ENCODE data around the gene LRRC15. TPM values are rescaled to one million over a fixed set of nuclear protein-coding genes. Genes with fewer than 3 reads are reported as not detected.

The LRRC15 gene
- total RNA-seq, 1 donor from 2014 or later, result not detected

DNA sequence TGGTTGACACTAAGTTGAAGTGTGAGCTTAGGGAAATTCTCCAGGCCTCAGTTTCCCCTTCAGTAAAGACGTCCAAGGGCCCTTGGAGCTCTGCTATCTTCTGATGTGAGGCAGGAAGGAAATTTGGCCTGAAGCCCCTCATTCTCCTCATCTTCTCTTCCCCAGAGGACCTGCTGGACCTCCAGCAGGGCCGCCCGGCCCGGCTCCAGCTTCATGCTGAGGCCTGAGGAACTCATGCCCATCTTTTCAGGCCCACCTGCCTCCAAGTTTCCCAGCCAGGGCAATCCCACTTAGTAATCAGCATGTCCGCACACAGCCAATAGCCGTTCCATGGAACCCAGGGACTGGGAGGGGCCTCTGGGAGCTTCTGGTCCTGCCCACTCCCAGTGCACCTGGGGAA is 4.0 kb downstream of the LRRC15 start:
- TF ChIP-seq CTCF (IDR thresholded peaks at IDR 0.05; ENCODE audit: unreplicated experiment), result no peak
- Mint-ChIP-seq H3K4me3 (ENCODE audit: unreplicated experiment) (no peak overlapping the region), H3K36me3 (ENCODE audit: low read depth, unreplicated experiment) (no peaks in the 10 kb centered on the region), H3K4me1 (ENCODE audit: unreplicated experiment) (peaks cover 3% of the 10 kb centered on the region), H3K27ac (ENCODE audit: unreplicated experiment) (no peak overlapping the region), H3K9me3 (ENCODE audit: unreplicated experiment) (no peaks in the 10 kb centered on the region), H3K27me3 (ENCODE audit: unreplicated experiment) (peaks cover 8% of the 10 kb centered on the region)
- no peak for DNase-seq (ENCODE audit: low spot score)

GRCh38 chr3:194364652-194365434 is 4.7 kb downstream of the LRRC15 start:
- Mint-ChIP-seq H3K27me3 (ENCODE audit: unreplicated experiment) (peaks cover 11% of the 10 kb centered on the region), H3K4me1 (ENCODE audit: unreplicated experiment) (peaks cover 2% of the 10 kb centered on the region), H3K9me3 (ENCODE audit: unreplicated experiment) (no peaks in the 10 kb centered on the region), H3K36me3 (ENCODE audit: low read depth, unreplicated experiment) (no peaks in the 10 kb centered on the region), H3K4me3 (ENCODE audit: unreplicated experiment) (no peak overlapping the region), H3K27ac (ENCODE audit: unreplicated experiment) (no peak overlapping the region)
- DNase-seq (ENCODE audit: low spot score), result no peak
- TF ChIP-seq CTCF (IDR thresholded peaks at IDR 0.05; ENCODE audit: unreplicated experiment), result no peak

DNA sequence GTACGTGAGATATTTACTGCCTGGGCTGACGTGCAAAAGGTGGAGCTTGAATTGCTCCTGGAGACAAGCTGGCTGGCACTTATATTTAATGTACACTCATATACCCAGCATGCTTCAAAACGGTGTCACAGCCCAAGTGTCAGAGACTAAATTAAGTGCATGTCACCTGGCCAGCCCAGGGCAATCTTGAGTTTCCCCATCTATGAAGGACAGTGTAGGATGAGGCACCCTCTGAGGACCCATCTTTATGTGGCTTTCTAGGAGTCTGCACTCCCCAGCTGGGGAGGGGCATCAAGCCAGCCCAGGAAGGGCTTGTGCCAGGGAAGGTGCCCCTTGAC is 5.3 kb downstream of the LRRC15 start:
- no peak for DNase-seq (ENCODE audit: low spot score)
- no peaks in the 10 kb centered on the region for H3K4me1 Mint-ChIP-seq (ENCODE audit: unreplicated experiment)
- no peaks in the 10 kb centered on the region for H3K9me3 Mint-ChIP-seq (ENCODE audit: unreplicated experiment)
- no peak for TF ChIP-seq CTCF (IDR thresholded peaks at IDR 0.05; ENCODE audit: unreplicated experiment)
- H3K4me3 Mint-ChIP-seq (ENCODE audit: unreplicated experiment), result no peak overlapping the region
- H3K27ac Mint-ChIP-seq (ENCODE audit: unreplicated experiment), result no peak overlapping the region
- H3K27me3 Mint-ChIP-seq (ENCODE audit: unreplicated experiment), result peaks cover 13% of the 10 kb centered on the region
- no peaks in the 10 kb centered on the region for H3K36me3 Mint-ChIP-seq (ENCODE audit: low read depth, unreplicated experiment)

- H3K27ac Mint-ChIP-seq (ENCODE audit: unreplicated experiment), result no peak overlapping the region
- no peaks in the 10 kb centered on the region for H3K9me3 Mint-ChIP-seq (ENCODE audit: unreplicated experiment)
- no peak overlapping the region for H3K4me3 Mint-ChIP-seq (ENCODE audit: unreplicated experiment)
- DNase-seq (ENCODE audit: low spot score), result no peak
- H3K36me3 Mint-ChIP-seq (ENCODE audit: low read depth, unreplicated experiment), result no peaks in the 10 kb centered on the region
- peaks cover 8% of the 10 kb centered on the region for H3K27me3 Mint-ChIP-seq (ENCODE audit: unreplicated experiment)
- no peaks in the 10 kb centered on the region for H3K4me1 Mint-ChIP-seq (ENCODE audit: unreplicated experiment)
- TF ChIP-seq CTCF (IDR thresholded peaks at IDR 0.05; ENCODE audit: unreplicated experiment), result no peak
Observed at GRCh38 chr3:194360568-194360967, 9.0 kb downstream of the LRRC15 start.

- DNase-seq (ENCODE audit: low spot score), result no peak
- Mint-ChIP-seq H3K4me1 (ENCODE audit: unreplicated experiment) (no peaks in the 10 kb centered on the region), H3K9me3 (ENCODE audit: unreplicated experiment) (no peaks in the 10 kb centered on the region), H3K4me3 (ENCODE audit: unreplicated experiment) (no peak overlapping the region), H3K36me3 (ENCODE audit: low read depth, unreplicated experiment) (no peaks in the 10 kb centered on the region), H3K27ac (ENCODE audit: unreplicated experiment) (no peak overlapping the region), H3K27me3 (ENCODE audit: unreplicated experiment) (peaks cover 8% of the 10 kb centered on the region)
- no peak for TF ChIP-seq CTCF (IDR thresholded peaks at IDR 0.05; ENCODE audit: unreplicated experiment)
Observed at GRCh38 chr3:194357681-194358080, 11.9 kb downstream of the LRRC15 start.
